GM23338 (cell line): Measurements from ENCODE around the gene PTPRF. TPM values are rescaled to one million over a fixed set of nuclear protein-coding genes. Genes with fewer than 3 reads are reported as not detected.
A peak's percentile ranks its signal among the peaks of the same experiment; 100 is the strongest.
"Not testable (repeated sequence)": the region's sequence is repeated elsewhere in the genome, so short reads cannot be mapped to it uniquely, and the experiment has no call there.

Experiments used
- ATAC-seq: fragments of 200-7000 bp; cut with Tn5 transposase; 3 replicates; pipeline ENCODE4 v1.9.1; 2020
- DNase-seq: peaks from one replicate; pipeline ENCODE4 v3.0.0-alpha.2; 2015; ENCODE audit warnings: low spot score
- H2AFZ ChIP-seq: fragments of 200-600 bp; sonication (generic); 2 replicates; pipeline ENCODE4 v1.8.0; 2016; ENCODE audit warnings: antibody characterized with exemption, mild to moderate bottlenecking, moderate library complexity
- H3F3A ChIP-seq: fragments of 200-600 bp; sonication (generic); replicated peaks from 2 replicates; pipeline ENCODE4 v1.8.0; 2017; ENCODE audit warnings: antibody characterized with exemption, mixed run types, low read depth
- H3K27ac ChIP-seq: fragments of 200-600 bp; sonication (generic); 2 replicates; pipeline ENCODE4 v1.6.1; 2016; ENCODE audit warnings: low read depth
- H3K27me3 ChIP-seq: fragments of 200-600 bp; sonication (generic); 2 replicates; pipeline ENCODE4 v1.8.0; 2016; ENCODE audit warnings: mild to moderate bottlenecking, mixed run types, moderate library complexity; ENCODE audit not compliant: insufficient read depth
- H3K36me3 ChIP-seq: fragments of 200-600 bp; sonication (generic); 2 replicates; pipeline ENCODE4 v1.8.0; 2016; ENCODE audit warnings: mild to moderate bottlenecking; ENCODE audit not compliant: insufficient read depth
- H3K4me1 ChIP-seq: fragments of 200-600 bp; sonication (generic); 2 replicates; pipeline ENCODE4 v1.8.0; 2016; ENCODE audit warnings: mild to moderate bottlenecking, moderate library complexity; ENCODE audit not compliant: insufficient read depth
- H3K4me2 ChIP-seq: fragments of 200-600 bp; sonication (generic); 2 replicates; pipeline ENCODE4 v1.7.1; 2017; ENCODE audit warnings: mixed run types
- H3K4me3 ChIP-seq: fragments of 200-600 bp; sonication (generic); 2 replicates; pipeline ENCODE4 v1.6.1; 2016; ENCODE audit warnings: mixed run types
- H3K79me2 ChIP-seq: fragments of 200-600 bp; sonication (generic); replicated peaks from 2 replicates; pipeline ENCODE4 v1.8.0; 2017; ENCODE audit warnings: mild to moderate bottlenecking; ENCODE audit not compliant: insufficient read depth
- H3K9me2 ChIP-seq: fragments of 200-600 bp; sonication (generic); 2 replicates; pipeline ENCODE4 v1.8.0; 2017; ENCODE audit not compliant: insufficient read depth
- H4K20me1 ChIP-seq: fragments of 200-600 bp; sonication (generic); replicated peaks from 2 replicates; pipeline ENCODE4 v1.8.0; 2017; ENCODE audit warnings: mild to moderate bottlenecking; ENCODE audit not compliant: insufficient read depth
- H3K27ac Mint-ChIP-seq: 2 replicates; pipeline ENCODE4 v1.8.0; 2020; ENCODE audit warnings: inconsistent platforms, mild to moderate bottlenecking, moderate library complexity, mixed read lengths
- H3K27me3 Mint-ChIP-seq: 3 replicates; pipeline ENCODE4 v1.8.0; 2022; ENCODE audit warnings: low read depth, mild to moderate bottlenecking, moderate library complexity, mixed read lengths, inconsistent platforms; ENCODE audit not compliant: insufficient read depth, poor library complexity
- H3K36me3 Mint-ChIP-seq: 3 replicates; pipeline ENCODE4 v1.8.0; 2021; ENCODE audit warnings: low read depth, mild to moderate bottlenecking, inconsistent platforms, moderate library complexity, mixed read lengths
- H3K4me1 Mint-ChIP-seq: 3 replicates; pipeline ENCODE4 v1.8.0; 2020; ENCODE audit warnings: mild to moderate bottlenecking, inconsistent platforms, mixed read lengths
- H3K4me3 Mint-ChIP-seq: 3 replicates; pipeline ENCODE4 v1.8.0; 2021; ENCODE audit warnings: moderate library complexity, mild to moderate bottlenecking, inconsistent platforms, mixed read lengths
- H3K9me3 Mint-ChIP-seq: 3 replicates; pipeline ENCODE4 v1.8.0; 2020; ENCODE audit warnings: moderate library complexity, mild to moderate bottlenecking, inconsistent platforms, mixed read lengths
- CREB1 ChIP-seq: fragments of 250-450 bp; sonication (Bioruptor Pico); IDR thresholded peaks from 2 replicates; pipeline ENCODE4 v1.5.0; 2020; ENCODE audit warnings: low read depth, mild to moderate bottlenecking, moderate library complexity
- CTCF ChIP-seq, 2 experiments: fragments of 200-600 bp in 1 of 2; sonication (generic) in 1 of 2; conservative IDR thresholded peaks; 2 replicates each; pipeline versions ENCODE4 v1.5.1 to v1.6.1; 2016 to 2017; ENCODE audit warnings: antibody characterized with exemption in 2 of 2, low read depth in 2 of 2, mild to moderate bottlenecking in 2 of 2, moderate library complexity in 1 of 2
- EZH2phosphoT487 ChIP-seq: fragments of 200-600 bp; sonication (generic); IDR thresholded peaks from one replicate; pipeline ENCODE4 v1.8.1; 2018; ENCODE audit warnings: antibody characterized with exemption; ENCODE audit not compliant: unreplicated experiment
- NANOG ChIP-seq: IDR thresholded peaks from 2 replicates; pipeline ENCODE4 v1.6.1; 2016; ENCODE audit warnings: antibody characterized with exemption, borderline replicate concordance
- ZNF331 ChIP-seq: fragments of 250-450 bp; sonication (Bioruptor Pico); IDR thresholded peaks from 2 replicates; pipeline ENCODE4 v1.5.0; 2020; ENCODE audit warnings: low read depth, mild to moderate bottlenecking, moderate library complexity
- ZNF462 ChIP-seq: fragments of 250-450 bp; sonication (Bioruptor Pico); IDR thresholded peaks from 2 replicates; pipeline ENCODE4 v1.5.0; 2020; ENCODE audit warnings: mild to moderate bottlenecking, moderate library complexity
- polyA plus RNA-seq: library from polyadenylated mRNA; unstranded; fragments of >200 nt; fragmentation: Nextera tagmentation; extraction: Ambion mirVana; gene quantifications from 2 replicates; pipeline ENCODE4 v1.2.1, GENCODE V29; 2016
- total RNA-seq: library from RNA; depleted of rRNA; stranded (reverse); fragments of >200 nt; shearing (Covaris generic); gene quantifications from 2 replicates; pipeline ENCODE4 v1.2.3, GENCODE V29; 2014

Gene PTPRF
- total and polyA plus RNA-seq, 2 experiments from 2014 or later = 52.4 to 173 TPM

GRCh38 chr1:43499898-43500297 lies 30.8 kb upstream of the PTPRF start:
- no peaks in the 10 kb centered on the region for H3K27me3 ChIP-seq
- Mint-ChIP-seq H3K27me3 (peaks cover 6% of the 10 kb centered on the region), H3K4me3 (no peak overlapping the region), H3K36me3 (peaks cover 5% of the 10 kb centered on the region), H3K27ac (no peak overlapping the region), H3K4me1 (peaks cover 7% of the 10 kb centered on the region), H3K9me3 (peaks cover 13% of the 10 kb centered on the region)
- H3K27ac ChIP-seq = no peak overlapping the region
- H3K4me3 ChIP-seq = no peak overlapping the region
- peak; percentile 61 for ATAC-seq
- H2AFZ ChIP-seq = no peak overlapping the region
- H3K9me2 ChIP-seq = no peaks in the 10 kb centered on the region
- no peaks in the 10 kb centered on the region for H3F3A ChIP-seq
- no peak for TF ChIP-seq NANOG
- 0 out of 4 replicates have a peak, but pooled peaks of 1 of the 2 experiments have one; percentile 15 for TF ChIP-seq CTCF (conservative IDR thresholded peaks at IDR 0.05; ENCODE audit: low read depth in 2 of 2)
- no peaks in the 10 kb centered on the region for H3K36me3 ChIP-seq
- H3K4me2 ChIP-seq = no peak overlapping the region
- H4K20me1 ChIP-seq = no peaks in the 10 kb centered on the region
- peaks cover 1% of the 10 kb centered on the region for H3K4me1 ChIP-seq
- H3K79me2 ChIP-seq = no peaks in the 10 kb centered on the region
- DNase-seq = peak; percentile 25

- not testable (repeated sequence) for DNase-seq, H3F3A ChIP-seq, H2AFZ ChIP-seq, H3K36me3 Mint-ChIP-seq, H3K27ac Mint-ChIP-seq, H3K27me3 Mint-ChIP-seq, H4K20me1 ChIP-seq, ATAC-seq, H3K4me1 Mint-ChIP-seq, H3K4me2 ChIP-seq, H3K4me3 ChIP-seq, H3K4me1 ChIP-seq, H3K36me3 ChIP-seq, H3K4me3 Mint-ChIP-seq, H3K9me2 ChIP-seq, H3K27me3 ChIP-seq, H3K79me2 ChIP-seq, H3K27ac ChIP-seq
- H3K9me3 Mint-ChIP-seq = peaks cover 13% of the 10 kb centered on the region
Measured at GRCh38 chr1:43501806-43502205, 28.9 kb upstream of the PTPRF start.

- Mint-ChIP-seq H3K4me1 (0 out of 3 replicates have a peak, but pooled peaks cover 3% of the 10 kb centered on the region), H3K27me3 (peaks cover 8% of the 10 kb centered on the region), H3K4me3 (no peak overlapping the region), H3K36me3 (peaks cover 5% of the 10 kb centered on the region), H3K9me3 (peaks cover 13% of the 10 kb centered on the region), H3K27ac (no peak overlapping the region)
- DNase-seq (no peak), ATAC-seq (no peak)
- no peaks in the 10 kb centered on the region for H3K9me2 ChIP-seq
- no peaks in the 10 kb centered on the region for H3F3A ChIP-seq
- H3K4me1 ChIP-seq = no peaks in the 10 kb centered on the region
- no peaks in the 10 kb centered on the region for H3K79me2 ChIP-seq
- H3K27ac ChIP-seq = no peak overlapping the region
- no peaks in the 10 kb centered on the region for H3K27me3 ChIP-seq
- H4K20me1 ChIP-seq = no peaks in the 10 kb centered on the region
- no peak overlapping the region for H3K4me3 ChIP-seq
- no peak overlapping the region for H3K4me2 ChIP-seq
- no peaks in the 10 kb centered on the region for H3K36me3 ChIP-seq
- H2AFZ ChIP-seq = no peak overlapping the region
- TF ChIP-seq ZNF462 (CRISPR knock-in tag) (no peak), CTCF (conservative IDR thresholded peaks at IDR 0.05; ENCODE audit: low read depth in 2 of 2) (no peak), CREB1 (CRISPR knock-in tag) (no peak), EZH2phosphoT487 (no peak), ZNF331 (CRISPR knock-in tag) (no peak), NANOG (no peak)
Measured at GRCh38 chr1:43503534-43503933, 27.1 kb upstream of the PTPRF start.
